ENCODE measurements around the gene SAV1. TPM values are rescaled to one million over a fixed set of nuclear protein-coding genes. Genes with fewer than 3 reads are reported as not detected.
"Not testable (repeated sequence)": the region's sequence is repeated elsewhere in the genome, so short reads cannot be mapped to it uniquely, and the experiment has no call there.

The SAV1 gene
- 28.8 and 29.8 TPM in 2 replicates for total RNA-seq (2014; rRNA removed; shearing (Covaris generic))

GRCh38 chr14:50667996-50668825 lies at the start of gene SAV1:
Gene SAV1 (minus strand): TSS chr14:50668306. CDS start chr14:50667967, 339 bp downstream.
- in situ Hi-C loops (cut with HindIII; ENCODE audit: low sequenced_read_pairs): no loop called here
- DNase-seq (ENCODE audit: low spot score): peak; percentile 78

DNA sequence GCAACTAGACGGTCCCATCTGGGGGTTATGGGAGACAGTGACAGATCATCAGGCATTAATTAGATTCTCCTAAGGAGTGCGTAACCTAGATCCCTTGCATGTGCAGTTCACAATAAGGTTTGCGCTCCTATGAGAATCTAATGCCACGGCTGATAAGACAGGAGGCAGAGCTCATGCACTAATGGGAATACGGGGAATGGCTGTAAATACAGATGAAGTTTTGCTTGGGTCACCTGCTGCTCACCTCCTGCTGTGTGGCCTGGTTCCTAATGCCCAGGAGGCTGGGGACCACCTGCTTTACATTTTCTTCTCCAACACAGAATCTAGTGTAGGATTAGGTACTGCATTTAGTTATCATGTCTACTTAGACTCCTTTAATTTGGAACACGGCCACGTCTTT lies 49.7 kb upstream of the SAV1 start:
- no peak for DNase-seq (ENCODE audit: low spot score)
- in situ Hi-C loops (cut with HindIII; ENCODE audit: low sequenced_read_pairs): no loop called here

DNA sequence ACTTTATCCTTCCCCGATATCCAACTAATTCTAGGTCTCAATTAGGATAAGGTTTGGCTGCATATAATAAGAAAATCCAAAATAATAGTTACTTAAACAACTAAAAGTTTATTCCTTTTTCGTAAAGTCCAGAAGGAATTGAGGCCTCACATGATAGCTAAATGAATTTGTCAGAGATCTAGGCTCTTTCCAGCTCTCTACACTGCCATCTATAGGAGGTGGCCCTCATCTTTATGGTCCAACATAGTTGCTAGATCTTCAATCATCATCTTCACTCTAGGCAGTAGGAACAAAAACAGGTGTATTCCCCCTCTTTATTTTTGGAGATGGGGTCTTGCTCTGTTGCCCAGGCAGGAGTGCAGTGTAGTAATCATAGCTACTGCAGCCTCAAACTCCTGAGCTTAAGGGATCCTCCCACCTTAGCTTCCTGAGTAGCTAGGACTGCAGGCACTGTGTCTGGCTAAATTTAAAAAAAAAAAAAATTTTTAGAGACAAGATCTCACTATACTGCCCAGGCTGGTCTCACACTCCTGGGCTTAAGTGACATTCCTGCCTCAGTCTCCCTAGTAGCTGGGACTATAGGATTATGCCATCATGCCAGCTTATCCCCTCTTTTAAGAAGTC lies 46.5 kb upstream of the SAV1 start:
- peak; percentile 25 for DNase-seq (ENCODE audit: low spot score)

DNA sequence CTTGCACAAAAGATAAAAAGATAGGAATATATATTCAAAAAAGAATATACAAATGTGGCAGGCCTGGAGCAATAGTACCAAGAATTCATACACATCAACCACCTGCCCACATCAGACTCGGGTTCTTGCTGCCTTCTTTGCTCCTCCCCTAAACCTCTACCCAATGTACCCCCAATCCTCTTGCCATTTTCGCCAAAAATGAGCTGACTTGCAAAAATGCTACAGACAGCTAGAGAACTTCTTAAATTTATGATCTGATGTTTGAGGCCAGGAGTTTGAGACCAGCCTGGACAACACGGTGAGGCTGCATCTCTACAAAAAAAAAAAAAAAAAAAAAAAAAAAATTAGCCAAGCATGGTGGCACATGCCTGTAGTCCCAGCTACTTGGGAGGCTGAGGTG lies 42.9 kb upstream of the SAV1 start:
- in situ Hi-C loops (cut with HindIII; ENCODE audit: low sequenced_read_pairs): no loop called here
- no peak for DNase-seq (ENCODE audit: low spot score)

More for the DNA sequence above, 46.5 kb upstream of the SAV1 start:
- in situ Hi-C loops (cut with HindIII; ENCODE audit: low sequenced_read_pairs): no loop called here

- in situ Hi-C loops (cut with HindIII; ENCODE audit: low sequenced_read_pairs): no loop called here
- DNase-seq (ENCODE audit: low spot score): no peak
Measured at GRCh38 chr14:50705026-50705593, 37.0 kb upstream of the SAV1 start.

- no peak for DNase-seq (ENCODE audit: low spot score)
- in situ Hi-C loops (cut with HindIII; ENCODE audit: low sequenced_read_pairs): no loop called here
Measured at GRCh38 chr14:50704454-50705010, 36.4 kb upstream of the SAV1 start.

- in situ Hi-C loops (cut with HindIII; ENCODE audit: low sequenced_read_pairs): no loop called here
- no peak for DNase-seq (ENCODE audit: low spot score)
Measured at GRCh38 chr14:50697659-50698290, 29.7 kb upstream of the SAV1 start.

DNA sequence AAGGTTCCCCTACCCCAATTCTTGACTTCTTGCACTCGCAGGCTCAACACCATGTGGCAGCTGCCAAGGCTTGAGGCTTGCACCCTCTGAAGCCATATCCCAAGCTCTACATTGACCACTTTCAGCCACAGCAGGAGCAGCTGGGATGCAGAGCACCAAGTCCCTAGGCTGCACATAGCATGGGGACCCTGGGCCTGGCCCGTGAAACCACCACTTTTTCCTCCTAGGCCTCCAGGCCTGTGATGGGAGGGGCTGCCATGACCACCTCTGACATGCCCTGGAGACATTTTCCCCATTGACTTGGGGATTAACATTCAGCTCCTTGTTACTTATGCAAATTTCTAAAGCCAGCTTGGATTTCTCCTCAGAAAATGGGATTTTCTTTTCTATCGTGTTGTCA lies 26.2 kb upstream of the SAV1 start:
- in situ Hi-C loops (cut with HindIII; ENCODE audit: low sequenced_read_pairs); DNase-seq (ENCODE audit: low spot score): not testable (repeated sequence)

GRCh38 chr14:50688875-50689274 lies 20.8 kb upstream of the SAV1 start:
- no peak for DNase-seq (ENCODE audit: low spot score)
- in situ Hi-C loops (cut with HindIII; ENCODE audit: low sequenced_read_pairs): no loop called here

GRCh38 chr14:50679674-50680073 lies 11.6 kb upstream of the SAV1 start:
- in situ Hi-C loops (cut with HindIII; ENCODE audit: low sequenced_read_pairs): no loop called here
- no peak for DNase-seq (ENCODE audit: low spot score)

GRCh38 chr14:50678163-50678562 lies 10.1 kb upstream of the SAV1 start:
- no peak for DNase-seq (ENCODE audit: low spot score)
- in situ Hi-C loops (cut with HindIII; ENCODE audit: low sequenced_read_pairs): no loop called here

DNA sequence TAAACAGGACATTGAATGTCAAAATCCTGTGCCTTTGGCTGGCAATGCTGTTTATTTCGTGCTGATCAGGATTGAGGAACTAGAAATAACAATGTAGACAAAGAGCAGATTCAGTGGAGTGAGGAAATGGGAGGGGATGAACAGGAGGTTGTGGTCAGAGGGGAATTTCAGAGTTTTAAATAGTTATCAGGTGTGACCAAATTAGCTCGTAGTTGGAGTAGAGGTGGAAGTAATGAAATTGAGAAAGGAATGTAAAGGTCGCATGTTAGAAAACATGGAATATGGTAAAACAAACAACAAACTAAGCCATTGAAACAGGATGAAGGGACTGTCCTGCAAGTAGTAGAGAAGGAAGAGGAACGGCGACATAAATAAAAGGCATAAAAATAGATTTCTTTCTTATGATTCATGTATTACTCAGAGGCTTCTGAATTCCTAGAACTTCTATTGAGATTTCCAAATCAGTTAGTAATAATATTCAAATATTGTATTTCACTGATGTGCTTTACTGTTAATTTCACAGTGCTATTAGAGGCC lies 9.5 kb upstream of the SAV1 start:
- in situ Hi-C loops (cut with HindIII; ENCODE audit: low sequenced_read_pairs): no loop called here
- no peak for DNase-seq (ENCODE audit: low spot score)

DNA sequence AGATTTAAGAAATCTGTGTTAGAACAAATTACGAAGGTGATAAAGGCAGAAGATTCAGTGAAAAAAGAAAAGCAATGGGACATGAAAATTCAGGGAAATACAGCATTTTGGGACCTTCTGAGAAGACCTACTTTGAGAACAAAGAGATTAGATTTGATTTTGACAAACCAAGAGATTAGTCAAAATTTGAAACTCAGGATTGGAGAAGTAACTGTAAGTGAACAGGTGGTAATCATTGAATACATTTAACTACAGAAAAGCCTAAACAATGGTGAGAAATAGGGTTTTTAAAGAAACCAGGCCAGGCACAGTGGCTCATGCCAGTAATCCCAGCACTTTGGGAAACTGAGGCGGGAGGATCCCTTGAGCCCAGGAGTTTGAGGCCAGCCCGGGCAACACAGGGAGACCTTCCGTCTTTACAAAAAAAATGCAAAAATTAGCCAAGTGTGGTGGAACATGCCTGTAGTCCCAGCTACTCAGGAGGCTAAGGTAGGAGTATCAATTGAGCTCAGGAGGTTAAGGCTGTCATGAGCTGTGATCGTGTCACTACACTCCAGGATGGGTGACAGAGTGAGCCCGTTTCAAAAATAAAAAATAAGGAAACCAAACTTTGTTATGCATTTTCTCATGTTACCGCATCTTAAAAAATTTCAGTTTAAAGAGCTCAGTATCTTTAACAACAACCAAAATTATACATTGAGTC lies 8.9 kb upstream of the SAV1 start:
- DNase-seq (ENCODE audit: low spot score): no peak
- in situ Hi-C loops (cut with HindIII; ENCODE audit: low sequenced_read_pairs): no loop called here

DNA sequence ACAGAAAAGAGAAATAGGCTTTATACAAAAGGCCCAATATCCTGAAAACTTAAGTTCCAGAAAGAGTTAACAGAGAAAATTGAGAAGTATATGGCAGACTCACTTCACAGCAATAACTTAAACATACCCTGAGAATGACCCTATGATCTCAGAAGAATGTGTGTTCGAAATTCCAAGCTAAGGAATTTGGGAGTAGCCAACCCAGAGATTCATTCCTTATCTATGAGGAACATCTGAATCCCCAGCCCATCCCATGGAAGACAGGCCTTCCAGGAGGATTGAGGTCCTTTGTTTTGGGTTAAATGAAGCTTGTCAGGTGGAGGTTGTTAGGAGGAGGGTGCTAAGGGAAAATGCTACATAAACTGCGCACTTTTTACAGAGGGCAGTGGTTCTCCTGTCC lies 7.5 kb upstream of the SAV1 start:
- DNase-seq (ENCODE audit: low spot score): no peak
- in situ Hi-C loops (cut with HindIII; ENCODE audit: low sequenced_read_pairs): no loop called here

DNA sequence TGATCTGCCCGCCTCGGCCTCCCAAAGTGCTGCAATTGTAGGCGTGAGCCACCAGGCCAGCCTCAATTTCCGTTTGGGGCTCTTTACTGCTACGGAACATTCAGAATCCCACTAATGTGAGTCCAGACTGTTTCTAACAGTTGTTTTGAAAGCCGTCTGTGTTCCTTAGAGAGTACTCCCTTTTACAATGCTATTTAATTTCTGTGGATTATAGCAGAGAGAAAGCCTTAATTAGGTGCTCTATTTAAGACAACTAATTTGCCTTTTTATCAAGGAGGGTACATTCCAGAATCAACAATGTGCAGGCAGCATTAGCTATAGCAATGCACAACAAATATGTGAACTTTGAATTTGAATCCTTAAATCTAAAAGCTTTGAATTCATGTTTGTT lies 2.8 kb upstream of the SAV1 start:
- in situ Hi-C loops (cut with HindIII; ENCODE audit: low sequenced_read_pairs): no loop called here
- no peak for DNase-seq (ENCODE audit: low spot score)

- in situ Hi-C loops (cut with HindIII; ENCODE audit: low sequenced_read_pairs): no loop called here
- DNase-seq (ENCODE audit: low spot score): no peak
Measured at GRCh38 chr14:50670196-50670865, 2.2 kb upstream of the SAV1 start.

DNA sequence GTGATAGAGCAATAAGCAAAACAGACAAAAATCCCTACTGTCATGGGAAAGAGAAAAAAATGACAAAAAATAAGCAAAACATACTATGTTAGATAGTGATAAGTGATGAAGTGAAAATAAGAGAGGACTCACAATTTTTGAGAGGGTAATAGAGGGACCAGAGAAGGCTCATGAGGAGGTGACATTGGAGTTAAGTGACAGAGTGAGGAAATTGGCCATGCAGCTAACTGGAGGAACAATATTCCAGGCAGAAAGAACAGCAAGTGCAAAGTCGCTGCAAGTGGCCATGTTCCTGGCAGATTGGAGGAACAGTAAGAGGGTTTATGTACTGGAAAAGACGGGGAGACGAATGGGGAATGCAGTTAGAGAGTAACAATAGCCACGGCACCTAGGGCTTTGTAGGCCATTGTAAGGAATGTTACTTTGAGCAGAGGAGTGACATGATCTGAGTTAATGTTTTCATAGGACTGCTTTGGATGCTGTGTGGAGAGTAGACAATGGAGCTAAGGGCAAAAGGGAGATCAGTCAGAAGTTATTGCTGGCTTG lies 1.4 kb upstream of the SAV1 start:
- in situ Hi-C loops (cut with HindIII; ENCODE audit: low sequenced_read_pairs): no loop called here
- DNase-seq (ENCODE audit: low spot score): peak; percentile 23

DNA sequence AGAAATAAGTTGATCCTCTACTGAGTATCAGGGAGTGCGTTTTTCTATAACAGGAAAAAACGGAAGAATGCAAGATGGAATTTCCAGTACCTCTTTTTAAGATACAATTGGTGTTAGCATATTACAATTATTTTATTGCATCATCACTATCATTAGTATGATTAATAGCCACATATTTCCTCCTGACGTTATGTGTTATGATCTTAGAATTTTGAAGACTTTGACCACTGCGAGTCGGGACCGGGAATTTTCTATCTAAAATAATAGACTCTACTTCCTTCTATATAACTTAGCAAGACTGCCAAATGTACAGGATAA lies 679 bp upstream of the SAV1 start:
- no peak for DNase-seq (ENCODE audit: low spot score)
- in situ Hi-C loops (cut with HindIII; ENCODE audit: low sequenced_read_pairs): no loop called here

All from G401 (cell line).